Heart right ventricle (tissue), 16 donors: Measurements from ENCODE around the gene DRD3. TPM values are rescaled to one million over a fixed set of nuclear protein-coding genes. Genes with fewer than 3 reads are reported as not detected.

Experiments
- ATAC-seq, 8 donors: fragments of 200-7000 bp; cut with Tn5 transposase; one replicate each; pipeline ENCODE4 v1.9.1; 2020; ENCODE audit warnings: mild to moderate bottlenecking in 8 of 8, moderate library complexity in 8 of 8, moderate number of reproducible peaks in 1 of 8
- DNase-seq, 2 donors: peaks; one replicate each; pipeline ENCODE4 v3.0.0-alpha.2; 2020
- H3K27ac ChIP-seq, 10 donors: fragments of 200-600 bp; sonication (generic) in 2 of 10; one replicate each; pipeline versions ENCODE4 v1.5.0 to v1.8.0; 2020 to 2022; ENCODE audit warnings: mild to moderate bottlenecking in 3 of 10
- H3K27me3 ChIP-seq, 7 donors: fragments of 200-600 bp; one replicate each; pipeline ENCODE4 v1.8.0; 2021 to 2022; ENCODE audit warnings: mild to moderate bottlenecking in 2 of 7
- H3K36me3 ChIP-seq, 9 donors: fragments of 200-600 bp; sonication (generic) in 1 of 9; one replicate each; pipeline versions ENCODE4 v1.5.0 to v1.8.0; 2020 to 2022; ENCODE audit warnings: mild to moderate bottlenecking in 2 of 9
- H3K4me1 ChIP-seq, 9 donors: fragments of 200-600 bp; sonication (generic) in 1 of 9; one replicate each; pipeline versions ENCODE4 v1.5.0 to v1.8.0; 2020 to 2022; ENCODE audit warnings: mild to moderate bottlenecking in 4 of 9
- H3K4me3 ChIP-seq, 10 donors: fragments of 200-600 bp; sonication (generic) in 2 of 10; one replicate each; pipeline versions ENCODE4 v1.5.0 to v1.8.0; 2020 to 2022; ENCODE audit warnings: mild to moderate bottlenecking in 7 of 10, moderate library complexity in 2 of 10
- H3K9me3 ChIP-seq, 11 donors: fragments of 200-600 bp in 10 of 11; sonication (generic) in 2 of 11; one replicate each; pipeline versions ENCODE4 v1.5.0 to v1.8.0; 2013 to 2022; ENCODE audit warnings: mild to moderate bottlenecking in 2 of 11, control low read depth in 1 of 11, moderate library complexity in 1 of 11
- WGBS, 2 donors: extraction: QIAGEN DNeasy Blood & Tissue Kit; methylation state at CpG; one replicate each; pipeline ENCODE4 v1.1.7; 2013; ENCODE audit warnings: inconsistent platforms in 1 of 2; 5-methylcytosine and 5-hydroxymethylcytosine counted together
- intact Hi-C, 10 donors: fragments of 100-400 bp; cut with DNase I; formaldehyde crosslinking; loops; one replicate each; pipeline versions ENCODE4 v1.11.1 to v1.14.2; 2022
- polyA plus RNA-seq, 2 donors: library from polyadenylated mRNA; stranded (reverse); fragments of 200-250 nt; gene quantifications; one replicate each; pipeline ENCODE4 v1.2.3, GENCODE V29; 2013
- total RNA-seq, 10 donors: library from RNA; stranded (reverse); fragmentation: NEBNext Ultra II Directional in 3 of 10; extraction: Animal tissue kit (Norgen Biotek cat#: 25700) in 3 of 10; gene quantifications; one replicate each; pipeline versions ENCODE4 v1.2.1 to v1.2.4, GENCODE V29; 2021 to 2023
- TF ChIP-seq, protein P1 (sequence below), 9 donors: fragments of 200-600 bp; sonication (generic) in 2 of 9; IDR thresholded peaks; one replicate each; pipeline versions ENCODE4 v1.5.0 to v1.8.0; 2021 to 2022; ENCODE audit warnings: antibody characterized with exemption in 9 of 9, mild to moderate bottlenecking in 5 of 9, moderate library complexity in 1 of 9
- donor health status: Arrhythmogenic right ventricular cardiomyopathy.
- donor health status: ischemic (EF 13 %, LVEDD 7.1; RV severe dilation, severe dysfunction).
- donor health status: healthy with polysubstance abuse.
- donor health status: DM: no; HTN: yes; CAD: no.
- donor health status: DM: no; HTN: no; CAD: no.
- donor health status: ischemic (EF 25% LVEDD 6.9; RV normal size, moderate dysfunction).
- donor health status: ischemic (EF 25% LVEDD 5.7; RV mildly dilated, moderate dysfunction).
- donor health status: healthy.
- donor health status: DM: yes; HTN: yes; CAD: no.
- donor health status: Ischemic cardiomyopathy.
- donor health status: ischemic (EF 35%, LVEDD 5.7; RV mildly dilated, moderate dysfunction).
- donor health status: nonischemic (EF 11% LVEDD 7.7; RV severe dilation, severe dysfunction).
- donor health status: DM: yes; HTN: yes; CAD: no.
- donor health status: PGD.
- donor health status: ischemic (EF 29% LVEDD 5.4; RV normal size, mild dysfunction).
- donor health status: nonischemic (EF 23%, LVEDD 6.1; RV moderate dilation, normal function).

DRD3 gene
- total and polyA plus RNA-seq, 12 donors: not detected

DNA sequence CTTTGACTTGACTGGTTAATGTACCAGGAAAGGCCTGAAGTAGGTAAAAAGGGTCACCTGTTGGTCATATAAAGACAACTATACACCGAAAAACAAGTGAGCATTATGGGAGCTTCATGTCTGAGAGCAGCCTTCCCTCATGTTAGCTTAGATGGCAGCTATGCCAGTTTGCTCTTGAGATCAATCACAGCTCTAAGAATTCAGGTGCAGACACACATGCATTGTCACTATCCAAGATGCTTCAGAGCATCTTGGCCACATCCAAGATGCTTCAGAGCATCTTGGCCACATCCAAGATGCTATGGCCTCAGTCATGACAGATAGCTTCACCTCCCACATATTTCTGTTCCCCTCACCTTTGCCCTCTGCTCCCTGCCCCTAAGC lies 43.0 kb upstream of the DRD3 start:
- Histone ChIP-seq H3K36me3 (no peaks in the 10 kb centered on the region), H3K4me3 (no peak overlapping the region), H3K4me1 (peaks cover 0 to 34% (median 0%) of the 10 kb centered on the region in 9 donors), H3K9me3 (peaks cover 0 to 22% (median 7%) of the 10 kb centered on the region in 11 donors), H3K27ac (peak overlapping the region in 1 of 10 donors; percentile 82), H3K27me3 (peaks cover 0 to 11% (median 0%) of the 10 kb centered on the region in 7 donors)
- intact Hi-C loops: no loop called here
- DNase-seq: no peak
- no peak for ATAC-seq
- 89 to 94% methylated on average over 1 of the region's 1 CpG for WGBS, 2 donors
- TF ChIP-seq, protein P1, sequence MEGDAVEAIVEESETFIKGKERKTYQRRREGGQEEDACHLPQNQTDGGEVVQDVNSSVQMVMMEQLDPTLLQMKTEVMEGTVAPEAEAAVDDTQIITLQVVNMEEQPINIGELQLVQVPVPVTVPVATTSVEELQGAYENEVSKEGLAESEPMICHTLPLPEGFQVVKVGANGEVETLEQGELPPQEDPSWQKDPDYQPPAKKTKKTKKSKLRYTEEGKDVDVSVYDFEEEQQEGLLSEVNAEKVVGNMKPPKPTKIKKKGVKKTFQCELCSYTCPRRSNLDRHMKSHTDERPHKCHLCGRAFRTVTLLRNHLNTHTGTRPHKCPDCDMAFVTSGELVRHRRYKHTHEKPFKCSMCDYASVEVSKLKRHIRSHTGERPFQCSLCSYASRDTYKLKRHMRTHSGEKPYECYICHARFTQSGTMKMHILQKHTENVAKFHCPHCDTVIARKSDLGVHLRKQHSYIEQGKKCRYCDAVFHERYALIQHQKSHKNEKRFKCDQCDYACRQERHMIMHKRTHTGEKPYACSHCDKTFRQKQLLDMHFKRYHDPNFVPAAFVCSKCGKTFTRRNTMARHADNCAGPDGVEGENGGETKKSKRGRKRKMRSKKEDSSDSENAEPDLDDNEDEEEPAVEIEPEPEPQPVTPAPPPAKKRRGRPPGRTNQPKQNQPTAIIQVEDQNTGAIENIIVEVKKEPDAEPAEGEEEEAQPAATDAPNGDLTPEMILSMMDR (IDR thresholded peaks at IDR 0.05): no peak

GRCh38 chr3:114221165-114221880 lies 42.5 kb upstream of the DRD3 start:
- H3K27me3 ChIP-seq: peaks cover 0 to 16% (median 0%) of the 10 kb centered on the region in 7 donors
- peak overlapping the region in 1 of 10 donors; percentile 82 for H3K27ac ChIP-seq
- intact Hi-C loops: no loop called here
- DNase-seq (no peak), ATAC-seq (peak in 7 of 8 donors; percentile 39 to 88 (median 65))
- no peaks in the 10 kb centered on the region for H3K36me3 ChIP-seq
- 71 to 75% methylated on average over 9 of the region's 9 CpGs for WGBS, 2 donors
- peaks cover 0 to 22% (median 7%) of the 10 kb centered on the region in 11 donors for H3K9me3 ChIP-seq
- TF ChIP-seq, protein P1 (IDR thresholded peaks at IDR 0.05): no peak
- H3K4me3 ChIP-seq: no peak overlapping the region
- H3K4me1 ChIP-seq: peaks cover 0 to 34% (median 0%) of the 10 kb centered on the region in 9 donors

- DNase-seq: no peak
- no peak for ATAC-seq
- Histone ChIP-seq H3K4me3 (no peak overlapping the region), H3K9me3 (peaks cover 0 to 8% (median 4%) of the 10 kb centered on the region in 11 donors), H3K27ac (no peak overlapping the region), H3K27me3 (peaks cover 0 to 26% (median 0%) of the 10 kb centered on the region in 7 donors), H3K4me1 (peaks cover 0 to 38% (median 0%) of the 10 kb centered on the region in 9 donors), H3K36me3 (no peaks in the 10 kb centered on the region)
- TF ChIP-seq, protein P1 (IDR thresholded peaks at IDR 0.05): no peak
- intact Hi-C loops: no loop called here
- WGBS, 2 donors: 32 to 41% methylated on average over 2 of the region's 2 CpGs
Observed at GRCh38 chr3:114219741-114220140, 40.9 kb upstream of the DRD3 start.

DNA sequence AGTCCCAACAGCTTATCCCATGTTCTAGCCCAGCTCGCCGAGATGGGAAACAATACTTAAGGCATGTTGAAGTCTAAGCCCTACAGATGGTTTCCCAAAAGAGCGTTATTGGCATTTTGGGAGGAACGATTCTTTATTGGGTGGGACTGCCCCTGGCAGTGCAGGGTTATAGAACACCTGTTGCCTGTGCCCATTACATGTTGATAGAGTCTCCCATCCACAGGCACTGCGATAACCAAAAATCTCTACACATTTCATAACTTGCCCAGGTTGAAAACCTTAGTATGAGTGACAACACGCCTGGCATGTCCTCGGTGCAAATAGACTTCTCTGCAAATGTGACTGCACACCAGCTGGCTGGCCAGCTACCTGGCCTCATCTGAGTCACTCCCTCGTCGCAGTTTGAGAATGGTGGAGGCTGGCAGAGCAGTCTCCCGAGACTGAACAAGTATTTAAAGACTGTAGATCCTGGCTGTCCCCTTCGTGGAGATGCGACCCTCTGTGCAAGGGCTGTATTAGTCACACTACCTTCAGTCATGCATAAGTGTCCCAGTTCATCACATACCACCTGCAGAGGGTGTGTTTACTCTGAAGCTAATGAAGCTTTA lies 39.8 kb upstream of the DRD3 start:
- H3K4me1 ChIP-seq: peaks cover 0 to 46% (median 3%) of the 10 kb centered on the region in 9 donors
- intact Hi-C loops: no loop called here
- WGBS, 2 donors: 82 to 87% methylated on average over 12 of the region's 12 CpGs
- no peaks in the 10 kb centered on the region for H3K36me3 ChIP-seq
- H3K9me3 ChIP-seq: no peaks in the 10 kb centered on the region
- TF ChIP-seq, protein P1 (IDR thresholded peaks at IDR 0.05): no peak
- no peak overlapping the region for H3K27ac ChIP-seq
- DNase-seq: no peak
- H3K27me3 ChIP-seq: peaks cover 0 to 28% (median 0%) of the 10 kb centered on the region in 7 donors
- ATAC-seq: no peak
- H3K4me3 ChIP-seq: no peak overlapping the region
